GM12878 (cell line): ENCODE results near the gene CHAT. TPM values are rescaled to one million over a fixed set of nuclear protein-coding genes. Genes with fewer than 3 reads are reported as not detected.

Experiments used
- BACH1 ChIP-seq: fragments of 450-650 bp; IDR thresholded peaks from 2 replicates; pipeline ENCODE4 v1.6.1; 2017; ENCODE audit warnings: mild to moderate bottlenecking, borderline replicate concordance
- ETV6 ChIP-seq, 2 experiments: fragments of 450-650 bp in 1 of 2; IDR thresholded peaks in 1 of 2; conservative IDR thresholded peaks in 1 of 2; 2 replicates each; pipeline ENCODE4 v1.6.1; 2014; ENCODE audit warnings: antibody characterized with exemption in 1 of 2, borderline replicate concordance in 1 of 2, low read depth in 1 of 2, mild to moderate bottlenecking in 1 of 2, moderate library complexity in 1 of 2
- GATAD2B ChIP-seq: fragments of 450-650 bp; conservative IDR thresholded peaks from 2 replicates; pipeline ENCODE4 v1.6.1; 2017; ENCODE audit warnings: low read depth, mild to moderate bottlenecking, moderate library complexity
- HCFC1 ChIP-seq: fragments of 150-350 bp; IDR thresholded peaks from 2 replicates; pipeline ENCODE4 v1.6.1; 2014; ENCODE audit warnings: low read length
- NKRF ChIP-seq: fragments of 450-650 bp; conservative IDR thresholded peaks from 2 replicates; pipeline ENCODE4 v1.6.1; 2017; ENCODE audit warnings: mild to moderate bottlenecking, moderate library complexity
- ZNF384 ChIP-seq: IDR thresholded peaks from 2 replicates; pipeline ENCODE4 v1.6.1; 2012; ENCODE audit warnings: low read depth, mild to moderate bottlenecking, low read length, improper control_type of control experiment, borderline replicate concordance
- polyA plus RNA-seq, 11 experiments: library from polyadenylated mRNA; depleted of rRNA in 4 of 11; unstranded in 6 of 11; stranded (reverse) in 5 of 11; fragments of >200 nt; fragmentation: Nextera tagmentation in 4 of 11; fragmentation: Illumina TruSeq in 1 of 11; extraction: Ambion mirVana in 4 of 11; extraction: Trizol in 1 of 11; gene quantifications; 1 replicate in 1 of 11; 2 replicates in 10 of 11; pipeline versions ENCODE4 v1.2.1 to v1.2.3, GENCODE V29; 2011 to 2016; ENCODE audit warnings: inconsistent platforms in 2 of 11, missing spikeins in 2 of 11, low read depth in 1 of 11
- total RNA-seq, 4 experiments: library from RNA; depleted of rRNA in 3 of 4; stranded (reverse); fragments of >200 nt in 3 of 4; fragmentation: Illumina TruSeq in 1 of 4; extraction: Trizol in 1 of 4; gene quantifications; 2 replicates each; pipeline versions ENCODE4 v1.2.1 to v1.2.3, GENCODE V29; 2013 to 2021
- TF ChIP-seq, protein P1 (sequence below): IDR thresholded peaks from 2 replicates; pipeline ENCODE4 v1.6.1; 2011; ENCODE audit warnings: low read depth, low read length, improper control_type of control experiment, borderline replicate concordance
- TF ChIP-seq, protein P2 (sequence below): fragments of 450-650 bp; IDR thresholded peaks from 2 replicates; pipeline ENCODE4 v1.6.1; 2017; ENCODE audit warnings: antibody characterized with exemption, mild to moderate bottlenecking, moderate library complexity

Gene CHAT
- total and polyA plus RNA-seq, 10 of the 15 experiments (the other 5 are each of a cell fraction or from before 2014, with no cell fraction given), result not detected

GRCh38 chr10:49651917-49652316, 38.1 kb downstream of the CHAT start (continued):
- TF ChIP-seq NKRF (no peak), ZNF384 (no peak), GATAD2B (no peak), BACH1 (no peak), HCFC1 (no peak), ETV6 (conservative IDR thresholded peaks at IDR 0.05 in 1 of 2, IDR thresholded peaks at IDR 0.05 in 1 of 2; ENCODE audit: borderline replicate concordance in 1 of 2, low read depth in 1 of 2) (no peak)
- TF ChIP-seq, protein P1, sequence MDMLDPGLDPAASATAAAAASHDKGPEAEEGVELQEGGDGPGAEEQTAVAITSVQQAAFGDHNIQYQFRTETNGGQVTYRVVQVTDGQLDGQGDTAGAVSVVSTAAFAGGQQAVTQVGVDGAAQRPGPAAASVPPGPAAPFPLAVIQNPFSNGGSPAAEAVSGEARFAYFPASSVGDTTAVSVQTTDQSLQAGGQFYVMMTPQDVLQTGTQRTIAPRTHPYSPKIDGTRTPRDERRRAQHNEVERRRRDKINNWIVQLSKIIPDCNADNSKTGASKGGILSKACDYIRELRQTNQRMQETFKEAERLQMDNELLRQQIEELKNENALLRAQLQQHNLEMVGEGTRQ, result no peak
- TF ChIP-seq, protein P2, sequence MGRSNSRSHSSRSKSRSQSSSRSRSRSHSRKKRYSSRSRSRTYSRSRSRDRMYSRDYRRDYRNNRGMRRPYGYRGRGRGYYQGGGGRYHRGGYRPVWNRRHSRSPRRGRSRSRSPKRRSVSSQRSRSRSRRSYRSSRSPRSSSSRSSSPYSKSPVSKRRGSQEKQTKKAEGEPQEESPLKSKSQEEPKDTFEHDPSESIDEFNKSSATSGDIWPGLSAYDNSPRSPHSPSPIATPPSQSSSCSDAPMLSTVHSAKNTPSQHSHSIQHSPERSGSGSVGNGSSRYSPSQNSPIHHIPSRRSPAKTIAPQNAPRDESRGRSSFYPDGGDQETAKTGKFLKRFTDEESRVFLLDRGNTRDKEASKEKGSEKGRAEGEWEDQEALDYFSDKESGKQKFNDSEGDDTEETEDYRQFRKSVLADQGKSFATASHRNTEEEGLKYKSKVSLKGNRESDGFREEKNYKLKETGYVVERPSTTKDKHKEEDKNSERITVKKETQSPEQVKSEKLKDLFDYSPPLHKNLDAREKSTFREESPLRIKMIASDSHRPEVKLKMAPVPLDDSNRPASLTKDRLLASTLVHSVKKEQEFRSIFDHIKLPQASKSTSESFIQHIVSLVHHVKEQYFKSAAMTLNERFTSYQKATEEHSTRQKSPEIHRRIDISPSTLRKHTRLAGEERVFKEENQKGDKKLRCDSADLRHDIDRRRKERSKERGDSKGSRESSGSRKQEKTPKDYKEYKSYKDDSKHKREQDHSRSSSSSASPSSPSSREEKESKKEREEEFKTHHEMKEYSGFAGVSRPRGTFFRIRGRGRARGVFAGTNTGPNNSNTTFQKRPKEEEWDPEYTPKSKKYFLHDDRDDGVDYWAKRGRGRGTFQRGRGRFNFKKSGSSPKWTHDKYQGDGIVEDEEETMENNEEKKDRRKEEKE, result no peak
